GM12878 (cell line): ENCODE measurements around the gene BLOC1S5. TPM values are rescaled to one million over a fixed set of nuclear protein-coding genes. Genes with fewer than 3 reads are reported as not detected.

Experiments used
- ASH2L ChIP-seq: fragments of 300-600, 200-600 bp; sonication (generic); IDR thresholded peaks from 2 replicates; pipeline ENCODE4 v1.6.1; 2017; ENCODE audit warnings: low read depth, mild to moderate bottlenecking, borderline replicate concordance
- BCL3 ChIP-seq: IDR thresholded peaks from 2 replicates; pipeline ENCODE4 v1.6.1; 2011; ENCODE audit warnings: borderline replicate concordance, low read depth, mild to moderate bottlenecking, moderate library complexity, low read length; ENCODE audit not compliant: insufficient read depth, poor library complexity, severe bottlenecking
- BHLHE40 ChIP-seq, 2 experiments: fragments of 450-650 bp in 1 of 2; IDR thresholded peaks; 2 replicates each; pipeline ENCODE4 v1.6.1; 2011 to 2017; ENCODE audit warnings: low read depth in 2 of 2, borderline replicate concordance in 1 of 2, improper control_type of control experiment in 1 of 2, low read length in 1 of 2, mild to moderate bottlenecking in 1 of 2
- CEBPB ChIP-seq, 2 experiments: fragments of 150-350 bp in 1 of 2; IDR thresholded peaks; 2 replicates each; pipeline ENCODE4 v1.6.1; 2012 to 2014; ENCODE audit warnings: low read depth in 2 of 2, low read length in 2 of 2, borderline replicate concordance in 1 of 2, inconsistent platforms in 1 of 2
- CREB1 ChIP-seq: IDR thresholded peaks from 2 replicates; pipeline ENCODE4 v1.6.1; 2012; ENCODE audit warnings: low read depth, mild to moderate bottlenecking, inconsistent platforms
- DPF2 ChIP-seq: fragments of 450-650 bp; IDR thresholded peaks from 2 replicates; pipeline ENCODE4 v1.6.1; 2017; ENCODE audit warnings: mild to moderate bottlenecking
- FOXM1 ChIP-seq: IDR thresholded peaks from 2 replicates; pipeline ENCODE4 v1.6.1; 2012; ENCODE audit warnings: low read depth, mild to moderate bottlenecking, inconsistent platforms, low read length, moderate library complexity
- IRF4 ChIP-seq: IDR thresholded peaks from 2 replicates; pipeline ENCODE4 v1.6.1; 2011; ENCODE audit warnings: low read depth, low read length
- JUNB ChIP-seq: IDR thresholded peaks from 2 replicates; pipeline ENCODE4 v1.6.1; 2016; ENCODE audit warnings: antibody characterized with exemption, mild to moderate bottlenecking
- MTA2 ChIP-seq: fragments of 450-650 bp; IDR thresholded peaks from 2 replicates; pipeline ENCODE4 v1.6.1; 2016; ENCODE audit warnings: low read depth, mild to moderate bottlenecking, moderate library complexity
- MXI1 ChIP-seq: fragments of 150-350 bp; IDR thresholded peaks from 2 replicates; pipeline ENCODE4 v1.6.1; 2011; ENCODE audit warnings: low read depth, mild to moderate bottlenecking, inconsistent platforms, low read length, improper control_type of control experiment
- NRF1 ChIP-seq: conservative IDR thresholded peaks from 2 replicates; pipeline ENCODE4 v1.6.1; 2011; ENCODE audit warnings: mild to moderate bottlenecking, low read depth, low read length, improper control_type of control experiment
- POLR2AphosphoS5 ChIP-seq: IDR thresholded peaks from 2 replicates; pipeline ENCODE4 v1.6.1; 2011; ENCODE audit warnings: mild to moderate bottlenecking, low read length, inconsistent platforms
- SMC3 ChIP-seq: IDR thresholded peaks from 2 replicates; pipeline ENCODE4 v1.6.1; 2011; ENCODE audit warnings: low read length, improper control_type of control experiment, borderline replicate concordance
- SREBF1 ChIP-seq: IDR thresholded peaks from 2 replicates; pipeline ENCODE4 v1.6.1; 2012; ENCODE audit warnings: mild to moderate bottlenecking, low read length
- TCF12 ChIP-seq: IDR thresholded peaks from 2 replicates; pipeline ENCODE4 v1.6.1; 2011; ENCODE audit warnings: low read depth, mild to moderate bottlenecking, low read length
- TCF7 ChIP-seq: IDR thresholded peaks from 2 replicates; pipeline ENCODE4 v1.6.1; 2014; ENCODE audit warnings: antibody characterized with exemption, borderline replicate concordance
- YBX1 ChIP-seq: fragments of 450-650 bp; IDR thresholded peaks from 2 replicates; pipeline ENCODE4 v1.6.1; 2016; ENCODE audit warnings: antibody characterized with exemption
- polyA plus RNA-seq, 11 experiments: library from polyadenylated mRNA; depleted of rRNA in 4 of 11; unstranded in 6 of 11; stranded (reverse) in 5 of 11; fragments of >200 nt; fragmentation: Nextera tagmentation in 4 of 11; fragmentation: Illumina TruSeq in 1 of 11; extraction: Ambion mirVana in 4 of 11; extraction: Trizol in 1 of 11; gene quantifications; 1 replicate in 1 of 11; 2 replicates in 10 of 11; pipeline versions ENCODE4 v1.2.1 to v1.2.3, GENCODE V29; 2011 to 2016; ENCODE audit warnings: inconsistent platforms in 2 of 11, missing spikeins in 2 of 11, low read depth in 1 of 11
- total RNA-seq, 4 experiments: library from RNA; depleted of rRNA in 3 of 4; stranded (reverse); fragments of >200 nt in 3 of 4; fragmentation: Illumina TruSeq in 1 of 4; extraction: Trizol in 1 of 4; gene quantifications; 2 replicates each; pipeline versions ENCODE4 v1.2.1 to v1.2.3, GENCODE V29; 2013 to 2021
- TF ChIP-seq, protein P1 (sequence below): IDR thresholded peaks from 2 replicates; pipeline ENCODE4 v1.6.1; 2012; ENCODE audit warnings: improper control_type of control experiment, low read depth, low read length; ENCODE audit not compliant: insufficient replicate concordance
- TF ChIP-seq, protein P2 (sequence below): fragments of 450-650 bp; formaldehyde crosslinking; IDR thresholded peaks from 2 replicates; pipeline ENCODE4 v1.5.0; 2022; ENCODE audit warnings: mild to moderate bottlenecking, missing genetic modification characterization

The BLOC1S5 gene
- total and polyA plus RNA-seq, 10 of the 15 experiments (the other 5 are each of a cell fraction or from before 2014, with no cell fraction given) = 4.3 to 22.2 (median 16.1) TPM

DNA sequence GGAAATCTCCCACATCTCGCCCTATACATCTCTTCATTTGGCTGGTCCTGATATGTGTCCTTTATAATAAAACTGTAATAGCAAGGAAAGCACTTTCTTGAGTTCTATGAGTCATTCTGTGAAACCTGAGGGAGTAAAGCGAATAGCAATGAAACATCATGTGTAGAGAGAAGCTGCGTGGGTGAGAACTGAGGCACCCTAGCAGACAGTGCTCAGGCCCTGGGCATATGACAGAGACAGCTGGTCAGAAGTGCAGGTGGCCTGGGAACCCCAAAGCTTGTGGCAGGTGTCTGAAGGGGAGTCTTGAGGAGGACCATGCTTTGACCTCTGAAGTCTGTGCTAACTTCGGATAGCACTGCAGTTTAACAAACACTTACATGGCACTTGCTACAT, 1.3 kb upstream of the BLOC1S5 start (continued):
- TF ChIP-seq, protein P1, sequence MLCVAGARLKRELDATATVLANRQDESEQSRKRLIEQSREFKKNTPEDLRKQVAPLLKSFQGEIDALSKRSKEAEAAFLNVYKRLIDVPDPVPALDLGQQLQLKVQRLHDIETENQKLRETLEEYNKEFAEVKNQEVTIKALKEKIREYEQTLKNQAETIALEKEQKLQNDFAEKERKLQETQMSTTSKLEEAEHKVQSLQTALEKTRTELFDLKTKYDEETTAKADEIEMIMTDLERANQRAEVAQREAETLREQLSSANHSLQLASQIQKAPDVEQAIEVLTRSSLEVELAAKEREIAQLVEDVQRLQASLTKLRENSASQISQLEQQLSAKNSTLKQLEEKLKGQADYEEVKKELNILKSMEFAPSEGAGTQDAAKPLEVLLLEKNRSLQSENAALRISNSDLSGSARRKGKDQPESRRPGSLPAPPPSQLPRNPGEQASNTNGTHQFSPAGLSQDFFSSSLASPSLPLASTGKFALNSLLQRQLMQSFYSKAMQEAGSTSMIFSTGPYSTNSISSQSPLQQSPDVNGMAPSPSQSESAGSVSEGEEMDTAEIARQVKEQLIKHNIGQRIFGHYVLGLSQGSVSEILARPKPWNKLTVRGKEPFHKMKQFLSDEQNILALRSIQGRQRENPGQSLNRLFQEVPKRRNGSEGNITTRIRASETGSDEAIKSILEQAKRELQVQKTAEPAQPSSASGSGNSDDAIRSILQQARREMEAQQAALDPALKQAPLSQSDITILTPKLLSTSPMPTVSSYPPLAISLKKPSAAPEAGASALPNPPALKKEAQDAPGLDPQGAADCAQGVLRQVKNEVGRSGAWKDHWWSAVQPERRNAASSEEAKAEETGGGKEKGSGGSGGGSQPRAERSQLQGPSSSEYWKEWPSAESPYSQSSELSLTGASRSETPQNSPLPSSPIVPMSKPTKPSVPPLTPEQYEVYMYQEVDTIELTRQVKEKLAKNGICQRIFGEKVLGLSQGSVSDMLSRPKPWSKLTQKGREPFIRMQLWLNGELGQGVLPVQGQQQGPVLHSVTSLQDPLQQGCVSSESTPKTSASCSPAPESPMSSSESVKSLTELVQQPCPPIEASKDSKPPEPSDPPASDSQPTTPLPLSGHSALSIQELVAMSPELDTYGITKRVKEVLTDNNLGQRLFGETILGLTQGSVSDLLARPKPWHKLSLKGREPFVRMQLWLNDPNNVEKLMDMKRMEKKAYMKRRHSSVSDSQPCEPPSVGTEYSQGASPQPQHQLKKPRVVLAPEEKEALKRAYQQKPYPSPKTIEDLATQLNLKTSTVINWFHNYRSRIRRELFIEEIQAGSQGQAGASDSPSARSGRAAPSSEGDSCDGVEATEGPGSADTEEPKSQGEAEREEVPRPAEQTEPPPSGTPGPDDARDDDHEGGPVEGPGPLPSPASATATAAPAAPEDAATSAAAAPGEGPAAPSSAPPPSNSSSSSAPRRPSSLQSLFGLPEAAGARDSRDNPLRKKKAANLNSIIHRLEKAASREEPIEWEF = no peak
- TF ChIP-seq NRF1 = no peak
- TF ChIP-seq CEBPB (IDR thresholded peaks at IDR 0.05; ENCODE audit: borderline replicate concordance in 1 of 2, low read depth in 2 of 2, low read length in 2 of 2) = no peak
- TF ChIP-seq IRF4 = peak; percentile 88
- no peak for TF ChIP-seq YBX1
- TF ChIP-seq, protein P2, sequence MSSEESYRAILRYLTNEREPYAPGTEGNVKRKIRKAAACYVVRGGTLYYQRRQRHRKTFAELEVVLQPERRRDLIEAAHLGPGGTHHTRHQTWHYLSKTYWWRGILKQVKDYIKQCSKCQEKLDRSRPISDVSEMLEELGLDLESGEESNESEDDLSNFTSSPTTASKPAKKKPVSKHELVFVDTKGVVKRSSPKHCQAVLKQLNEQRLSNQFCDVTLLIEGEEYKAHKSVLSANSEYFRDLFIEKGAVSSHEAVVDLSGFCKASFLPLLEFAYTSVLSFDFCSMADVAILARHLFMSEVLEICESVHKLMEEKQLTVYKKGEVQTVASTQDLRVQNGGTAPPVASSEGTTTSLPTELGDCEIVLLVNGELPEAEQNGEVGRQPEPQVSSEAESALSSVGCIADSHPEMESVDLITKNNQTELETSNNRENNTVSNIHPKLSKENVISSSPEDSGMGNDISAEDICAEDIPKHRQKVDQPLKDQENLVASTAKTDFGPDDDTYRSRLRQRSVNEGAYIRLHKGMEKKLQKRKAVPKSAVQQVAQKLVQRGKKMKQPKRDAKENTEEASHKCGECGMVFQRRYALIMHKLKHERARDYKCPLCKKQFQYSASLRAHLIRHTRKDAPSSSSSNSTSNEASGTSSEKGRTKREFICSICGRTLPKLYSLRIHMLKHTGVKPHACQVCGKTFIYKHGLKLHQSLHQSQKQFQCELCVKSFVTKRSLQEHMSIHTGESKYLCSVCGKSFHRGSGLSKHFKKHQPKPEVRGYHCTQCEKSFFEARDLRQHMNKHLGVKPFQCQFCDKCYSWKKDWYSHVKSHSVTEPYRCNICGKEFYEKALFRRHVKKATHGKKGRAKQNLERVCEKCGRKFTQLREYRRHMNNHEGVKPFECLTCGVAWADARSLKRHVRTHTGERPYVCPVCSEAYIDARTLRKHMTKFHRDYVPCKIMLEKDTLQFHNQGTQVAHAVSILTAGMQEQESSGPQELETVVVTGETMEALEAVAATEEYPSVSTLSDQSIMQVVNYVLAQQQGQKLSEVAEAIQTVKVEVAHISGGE (CRISPR knock-in tag) = no peak
- peak; percentile 45 to 49; a peak in 2 of 4 replicates for TF ChIP-seq BHLHE40 (IDR thresholded peaks at IDR 0.05; ENCODE audit: borderline replicate concordance in 1 of 2, low read depth in 2 of 2, low read length in 1 of 2)
- peak; percentile 87 for TF ChIP-seq BCL3
- TF ChIP-seq ASH2L = 0 out of 2 replicates have a peak, but pooled peaks have one; percentile 53
- 0 out of 2 replicates have a peak, but pooled peaks have one; percentile 29 for TF ChIP-seq MTA2
- TF ChIP-seq JUNB = peak; percentile 89
- peak; percentile 97 for TF ChIP-seq TCF12
- TF ChIP-seq TCF7 = no peak
- TF ChIP-seq SREBF1 = no peak
- peak; percentile 63; the same call in 1 of the 2 replicates for TF ChIP-seq DPF2
- no peak; the same call in 1 of the 2 replicates for TF ChIP-seq SMC3
- no peak for TF ChIP-seq POLR2AphosphoS5
- TF ChIP-seq FOXM1 = peak; percentile 58; the same call in 1 of the 2 replicates
- no peak for TF ChIP-seq MXI1
- TF ChIP-seq CREB1 = peak; percentile 44; the same call in 1 of the 2 replicates
